Inflammatory macrophage (primary cell): ENCODE measurements around the gene FABP6.
A peak's percentile ranks its signal among the peaks of the same experiment; 100 is the strongest.
"Not testable (repeated sequence)": the region's sequence is repeated elsewhere in the genome, so short reads cannot be mapped to it uniquely, and the experiment has no call there.

Experiments used
- DNase-seq, 2 donors: peaks; one replicate each; pipeline ENCODE4 v3.0.0-alpha.2; 2020 to 2022

Gene FABP6

DNA sequence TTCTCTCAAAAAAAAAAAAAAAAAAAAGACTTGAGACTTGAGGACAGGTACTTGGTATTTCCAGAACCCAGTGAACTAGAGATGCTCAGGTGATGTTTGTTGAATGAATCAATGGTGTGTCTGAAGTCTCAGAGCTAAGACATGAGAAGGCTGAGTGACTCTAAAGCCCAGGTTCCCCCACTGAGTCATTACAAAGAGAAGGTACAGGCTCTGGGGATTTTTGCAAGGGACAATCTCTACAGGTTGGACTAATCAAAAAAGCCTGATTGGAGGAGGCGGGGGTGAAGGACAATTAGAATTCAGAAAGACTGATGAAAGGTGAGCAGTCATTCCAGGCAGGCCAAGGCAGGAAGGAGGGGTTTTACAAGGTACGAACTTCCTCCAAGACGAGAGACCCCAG lies 8.2 kb upstream of the FABP6 start:
- DNase-seq: no peak

DNA sequence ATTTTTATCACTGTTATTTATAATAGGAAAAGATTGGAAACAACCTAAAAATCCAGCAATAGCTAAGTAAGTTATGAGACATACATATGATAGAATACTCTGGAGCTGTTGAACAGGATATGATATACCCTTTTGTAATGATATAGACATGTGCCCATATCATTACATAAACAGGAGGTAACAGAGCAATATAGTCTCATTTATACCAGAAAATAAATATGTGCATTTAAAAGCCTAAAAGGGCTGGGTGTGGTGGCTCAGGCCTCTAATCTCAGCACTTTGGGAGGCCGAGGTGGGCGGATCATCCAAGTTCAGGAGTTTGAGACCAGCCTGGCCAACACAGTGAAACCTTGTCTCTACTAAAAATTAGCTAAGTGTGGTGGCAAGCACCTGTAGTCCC lies 2.3 kb upstream of the FABP6 start:
- DNase-seq: no peak

DNA sequence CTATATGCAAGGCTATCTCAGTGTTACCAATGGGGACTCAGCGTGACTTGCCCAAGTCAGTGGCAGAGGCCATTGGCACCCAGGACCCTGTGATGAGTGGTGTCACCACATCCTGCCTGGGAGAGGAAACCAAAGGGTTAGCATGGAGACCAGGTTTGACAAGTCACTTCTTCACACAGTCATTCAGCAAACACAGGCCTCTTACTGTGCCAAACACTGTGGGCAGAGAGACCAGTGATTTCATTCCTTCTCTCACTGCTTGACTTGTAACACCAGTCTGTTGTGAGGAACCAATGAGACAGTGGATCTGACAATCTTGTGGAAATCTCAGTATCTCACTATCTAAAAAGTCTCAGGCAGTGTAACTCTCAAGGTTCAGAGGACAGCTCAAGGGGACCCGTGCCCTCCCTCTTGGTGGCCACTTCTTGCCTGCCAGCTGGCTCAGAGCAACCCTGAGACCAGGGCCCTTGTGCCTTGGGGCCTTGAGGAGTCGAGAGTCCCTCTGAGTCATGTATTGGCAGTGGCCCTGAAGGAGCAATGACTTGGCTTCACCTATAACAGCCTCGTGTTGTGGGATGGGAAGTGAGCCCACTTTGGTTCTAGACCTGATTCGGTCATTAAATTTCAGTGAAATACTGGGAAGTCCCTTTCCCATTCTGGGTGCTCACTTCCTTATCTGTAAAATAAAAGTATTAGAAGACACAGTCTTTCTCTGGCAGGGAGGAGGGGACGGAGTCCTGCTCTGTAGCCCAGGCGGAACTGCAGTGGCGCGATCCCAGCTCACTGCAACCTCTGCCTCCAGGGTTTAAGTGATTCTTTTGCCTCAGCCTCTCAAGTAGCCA lies 1.6 kb downstream of the FABP6 start:
- peak; percentile 78 to 90 for DNase-seq

DNA sequence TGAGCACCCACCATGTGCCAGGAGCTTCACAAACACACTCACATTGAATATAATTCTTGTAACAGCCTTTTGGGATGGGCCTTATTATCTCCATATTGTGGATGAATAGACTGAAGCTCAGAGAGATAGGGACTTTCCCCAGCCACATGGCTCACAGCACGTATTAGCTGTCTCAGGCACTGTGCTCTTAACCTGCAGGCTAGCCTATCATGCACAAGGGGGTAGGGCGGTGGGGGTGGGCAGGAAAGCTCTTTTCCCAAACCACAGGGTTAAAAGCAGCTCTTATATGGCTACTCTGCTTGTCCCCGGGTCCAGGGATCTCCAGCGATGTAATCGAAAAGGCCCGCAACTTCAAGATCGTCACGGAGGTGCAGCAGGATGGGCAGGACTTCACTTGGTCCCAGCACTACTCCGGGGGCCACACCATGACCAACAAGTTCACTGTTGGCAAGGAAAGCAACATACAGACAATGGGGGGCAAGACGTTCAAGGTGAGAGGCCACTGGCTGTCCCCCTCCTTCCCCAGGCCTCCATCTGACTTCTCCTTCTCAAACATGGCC lies 2.6 kb downstream of the FABP6 start:
- DNase-seq: no peak

DNA sequence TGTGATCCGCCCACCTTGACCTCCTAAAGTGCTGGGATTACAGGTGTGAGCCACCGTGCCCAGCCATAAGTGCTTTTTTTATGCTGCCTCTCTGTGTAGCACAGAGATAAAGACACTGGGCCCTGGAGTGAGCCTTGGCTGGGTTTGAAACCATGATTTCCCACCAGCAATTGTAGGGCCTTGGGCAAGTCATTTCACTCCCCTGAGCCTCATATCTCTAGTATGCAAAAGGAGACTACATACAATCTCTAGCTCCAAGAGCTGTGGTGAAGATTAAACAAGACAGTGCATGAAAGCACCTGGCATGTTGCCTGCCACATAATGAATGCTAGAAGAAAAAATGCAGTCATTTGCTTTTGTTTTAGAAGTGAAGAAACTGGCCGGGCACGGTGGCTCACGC lies 3.9 kb downstream of the FABP6 start:
- DNase-seq: no peak

DNA sequence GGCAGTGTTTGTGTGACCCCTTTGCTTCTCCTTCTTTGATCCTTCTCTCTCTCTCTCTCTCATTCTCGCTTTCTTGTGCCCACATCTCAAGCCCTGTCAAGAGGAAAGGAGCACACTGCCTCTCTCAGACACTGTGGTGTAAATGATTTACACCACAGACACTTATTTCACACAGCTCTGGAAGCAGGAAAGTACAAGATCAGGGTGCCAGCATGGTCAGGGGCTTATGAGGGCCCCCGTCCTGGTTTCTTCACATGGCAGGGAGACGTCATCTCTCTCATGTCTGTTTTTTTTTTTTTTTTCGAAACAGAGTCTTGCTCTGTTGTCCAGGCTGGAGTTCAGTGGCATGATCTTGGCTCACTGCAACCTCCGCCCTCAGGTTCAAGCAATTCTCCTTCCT lies 6.4 kb downstream of the FABP6 start:
- DNase-seq: no peak

DNA sequence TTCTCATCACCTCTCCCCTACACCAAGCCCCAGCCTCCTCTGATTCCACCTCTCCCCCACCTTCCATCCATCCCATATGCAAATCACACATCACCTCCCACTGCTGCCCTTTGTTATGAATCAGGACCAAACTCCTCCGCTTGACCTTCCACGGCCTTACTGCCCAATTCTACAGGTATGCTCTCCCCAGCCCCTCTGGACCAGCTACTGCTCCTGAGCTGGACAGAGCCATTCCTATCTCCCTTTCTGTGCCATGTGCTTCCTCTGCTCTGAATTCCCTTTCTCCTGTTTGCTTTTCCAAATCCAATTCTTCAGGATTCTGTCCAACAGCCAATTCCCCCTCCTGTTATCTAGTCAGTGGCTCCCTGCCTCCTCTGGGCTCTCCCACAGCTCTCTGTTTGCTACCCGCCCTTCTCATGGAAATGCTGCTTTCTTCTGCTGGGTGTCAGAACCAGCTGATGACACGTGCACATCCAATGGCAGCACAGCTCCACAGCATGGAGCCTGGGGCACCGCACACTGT lies 8.3 kb downstream of the FABP6 start:
- no peak for DNase-seq

DNA sequence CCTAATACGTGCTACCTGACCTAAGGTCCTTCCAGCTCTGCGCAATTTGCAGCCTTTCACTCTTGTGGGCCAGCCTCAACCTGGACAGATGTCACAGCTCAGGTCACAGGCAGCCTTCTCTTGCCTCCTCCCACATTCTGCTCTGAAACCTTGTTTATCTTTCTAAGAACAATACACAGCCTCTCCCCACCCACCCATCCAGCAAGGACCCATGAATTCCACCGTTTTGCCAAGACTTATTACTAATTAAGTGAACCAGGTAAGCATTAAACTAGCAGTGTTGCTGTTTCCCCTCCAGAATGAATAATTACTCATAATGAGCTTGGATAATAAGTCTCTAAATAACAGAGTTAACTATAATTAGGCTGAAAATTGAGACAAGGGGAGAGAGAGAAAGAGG lies 11.0 kb downstream of the FABP6 start:
- DNase-seq: no peak

DNA sequence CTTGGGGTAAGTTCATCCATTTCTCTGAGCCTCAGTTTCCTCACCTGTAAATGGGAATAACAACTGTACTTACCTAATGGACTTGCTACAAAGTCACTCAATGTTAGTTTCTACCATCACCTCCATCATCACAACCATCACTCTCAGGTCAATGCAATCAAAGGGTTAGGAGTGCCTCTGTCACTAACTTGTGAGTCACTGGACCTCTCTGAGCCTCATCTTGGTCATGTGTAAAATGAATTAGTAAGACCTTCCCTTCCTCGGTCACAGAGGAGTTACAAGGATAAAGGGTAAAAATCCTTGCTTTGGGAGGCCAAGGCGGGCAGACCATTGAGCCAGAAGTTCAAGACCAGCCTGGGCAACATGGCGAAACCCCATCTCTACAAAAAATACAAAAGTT lies 12.8 kb downstream of the FABP6 start:
- no peak for DNase-seq

DNA sequence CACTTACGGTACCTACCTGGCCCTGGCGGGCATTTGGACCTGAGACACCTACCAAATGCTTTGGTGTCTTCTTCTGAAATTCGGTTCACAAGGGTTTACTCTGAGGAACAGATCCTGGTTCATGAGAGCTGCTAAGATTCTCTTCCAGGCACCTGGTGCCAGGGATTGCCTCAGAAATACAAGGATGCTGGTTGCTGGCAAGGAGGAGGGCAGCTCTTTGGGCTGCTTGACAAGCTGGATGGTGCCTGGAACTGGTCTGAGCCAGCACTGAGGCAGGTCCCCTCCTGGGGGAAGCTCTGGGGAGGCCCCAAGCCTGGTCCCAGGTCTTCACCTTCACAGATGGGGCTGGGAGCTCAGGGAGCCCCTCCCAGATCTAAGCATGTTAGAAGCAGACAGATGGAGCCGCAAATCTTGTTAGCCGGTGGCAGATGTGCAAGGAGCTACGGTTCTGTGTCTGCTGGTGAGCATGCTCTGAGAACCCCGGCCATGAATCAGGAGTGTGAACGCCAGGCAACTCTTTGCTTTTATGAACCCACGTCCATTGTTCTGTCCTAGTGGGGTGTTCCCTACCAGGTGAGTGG lies 16.3 kb downstream of the FABP6 start:
- no peak for DNase-seq

DNA sequence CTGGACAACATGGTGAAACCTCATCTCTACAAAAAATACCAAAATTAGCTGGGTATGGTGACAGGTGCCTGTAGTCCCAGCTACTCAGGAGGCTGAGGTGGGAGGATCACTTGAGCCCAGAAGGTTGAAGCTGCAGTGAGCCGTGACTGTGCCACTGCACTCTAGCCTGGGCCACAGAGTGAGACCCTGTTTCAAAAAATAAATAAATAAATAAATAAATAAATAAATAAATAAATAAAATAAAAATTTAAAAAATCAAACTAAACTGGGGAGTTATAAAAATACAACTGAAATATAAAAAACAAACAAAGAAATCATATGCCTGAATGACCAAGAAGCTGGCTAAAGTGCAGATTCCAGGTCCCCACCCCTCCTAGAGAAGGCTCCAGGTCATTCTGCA lies 20.3 kb downstream of the FABP6 start:
- DNase-seq: not testable (repeated sequence)

DNA sequence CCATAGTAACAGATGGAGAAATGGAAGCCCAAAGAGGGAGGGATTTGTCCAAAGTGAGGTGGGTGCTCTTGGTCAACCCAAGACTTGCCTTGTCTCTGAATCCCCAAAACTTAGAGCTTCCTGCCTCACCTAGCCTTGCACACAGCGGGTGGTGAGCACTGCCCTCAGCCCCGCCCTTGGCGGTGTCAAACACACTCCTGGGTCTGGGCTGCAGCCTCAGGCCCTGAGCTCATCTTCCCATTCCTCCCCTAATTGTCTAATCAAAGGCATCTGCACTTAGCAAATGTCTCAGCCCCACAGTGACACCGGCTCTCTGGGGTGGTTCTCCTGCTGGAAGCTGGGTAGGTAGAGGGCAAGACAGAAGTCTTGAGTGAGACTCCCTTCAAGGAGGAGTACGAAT lies 20.9 kb downstream of the FABP6 start:
- no peak for DNase-seq

DNA sequence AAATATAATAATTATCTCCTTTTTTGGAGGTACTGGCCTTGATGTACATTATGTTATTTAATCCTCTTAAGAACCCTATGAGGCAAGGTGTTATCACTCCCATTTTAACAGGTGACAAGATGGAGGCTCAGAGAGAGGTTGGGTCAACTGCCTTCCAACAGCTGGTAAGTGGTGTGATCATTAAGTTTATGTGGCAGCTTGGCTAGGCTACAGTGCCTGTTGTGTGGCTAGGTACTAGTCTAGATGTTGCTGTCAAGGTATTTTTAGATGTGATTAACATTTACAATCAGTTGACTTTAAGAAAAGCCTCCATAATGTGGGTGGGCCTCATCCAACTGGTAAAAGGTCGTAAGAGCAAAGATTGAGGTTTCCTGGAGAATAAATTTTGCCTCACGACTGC lies 21.5 kb downstream of the FABP6 start:
- no peak for DNase-seq

DNA sequence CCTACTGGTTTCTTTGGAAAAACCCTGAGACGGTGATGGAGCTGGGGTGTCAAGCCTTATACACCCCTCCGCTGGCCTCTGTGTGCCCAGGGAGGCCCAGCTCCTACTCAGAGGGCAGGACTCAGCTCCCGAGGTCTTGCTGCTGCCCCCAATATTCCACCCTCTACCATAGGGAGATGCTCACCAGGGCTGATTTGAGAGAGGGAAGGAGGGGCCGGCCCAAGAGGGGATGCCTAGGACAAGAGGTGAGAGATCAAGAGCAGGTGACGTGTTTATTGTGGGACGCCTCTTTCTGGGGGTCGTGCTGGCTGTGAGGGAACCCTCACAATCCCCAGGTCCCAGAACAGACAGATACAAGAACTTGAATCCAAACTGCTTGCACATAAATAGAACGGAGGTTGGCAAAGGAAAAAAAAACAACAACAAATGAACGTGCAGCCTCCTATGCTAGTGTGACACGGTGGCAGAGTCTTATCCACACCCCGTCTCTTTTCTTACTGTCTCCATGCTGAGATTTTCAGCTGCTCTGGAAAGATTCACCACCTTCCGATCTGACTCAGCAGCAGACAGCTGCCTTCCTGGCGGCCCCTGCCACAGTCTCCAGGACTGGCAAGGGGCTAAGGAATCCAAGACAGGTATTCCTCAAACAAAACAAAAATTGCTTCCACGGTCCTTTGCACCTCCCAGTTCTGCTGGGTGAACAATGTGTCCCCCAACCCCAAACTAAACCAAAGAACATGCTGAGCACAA lies 22.3 kb downstream of the FABP6 start:
- DNase-seq: no peak

DNA sequence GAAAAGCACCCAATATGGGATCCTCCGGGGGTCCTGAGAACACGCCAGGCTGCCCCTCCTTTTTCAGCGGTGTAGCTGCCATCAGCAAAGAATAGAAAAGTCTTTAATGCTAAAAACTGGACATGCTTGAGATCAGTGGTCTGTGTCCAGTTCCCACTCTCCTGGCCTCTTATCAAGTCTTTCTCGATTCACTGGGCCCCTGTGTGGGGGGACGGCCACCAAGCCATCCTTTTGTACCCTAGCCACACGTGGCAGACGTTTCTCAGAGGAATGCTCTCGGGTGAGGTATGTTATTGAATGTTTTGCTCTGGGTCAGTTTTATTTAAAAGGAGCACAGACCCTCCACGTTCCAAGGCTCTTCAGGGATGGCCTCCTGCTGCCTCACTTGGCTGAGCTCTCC lies 23.6 kb downstream of the FABP6 start:
- no peak for DNase-seq

DNA sequence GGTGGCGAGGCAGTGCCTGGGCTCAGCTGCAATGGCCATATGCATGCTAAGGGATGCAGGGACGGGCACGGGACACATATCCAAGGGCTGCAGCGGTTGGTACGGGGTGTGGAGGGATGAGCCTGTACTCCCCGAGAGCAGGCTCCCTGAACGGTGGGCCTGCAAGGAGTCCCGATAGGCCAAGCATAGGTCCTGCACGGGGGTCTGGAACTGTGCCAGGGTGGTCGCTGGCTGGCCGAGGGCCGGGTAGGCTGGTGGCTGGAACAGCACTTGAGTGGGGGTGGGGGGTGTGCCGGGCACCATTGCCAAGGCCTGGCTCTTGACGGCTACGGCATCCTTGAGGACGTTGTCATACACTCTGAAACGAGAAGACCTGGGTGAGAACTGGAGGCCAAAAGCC lies 24.1 kb downstream of the FABP6 start:
- no peak for DNase-seq

DNA sequence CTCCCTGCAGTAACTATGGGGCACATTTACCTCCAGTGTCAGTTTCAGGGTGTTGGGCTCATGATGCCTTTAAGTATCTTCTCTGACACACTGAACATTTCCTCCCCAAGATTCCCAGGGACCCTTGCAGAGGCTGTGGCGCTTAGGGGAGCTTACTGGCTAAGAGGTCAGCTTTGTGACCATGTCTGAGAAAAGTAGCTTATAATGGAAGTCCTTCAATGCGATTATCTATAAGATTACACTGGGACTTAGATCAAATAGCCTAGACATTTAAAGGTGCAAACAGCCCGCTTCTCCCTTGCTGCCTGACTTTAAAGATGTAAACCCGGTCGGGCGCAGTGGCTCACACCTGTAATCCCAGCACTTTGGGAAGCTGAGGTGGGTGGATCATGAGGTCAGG lies 25.4 kb downstream of the FABP6 start:
- DNase-seq: no peak

DNA sequence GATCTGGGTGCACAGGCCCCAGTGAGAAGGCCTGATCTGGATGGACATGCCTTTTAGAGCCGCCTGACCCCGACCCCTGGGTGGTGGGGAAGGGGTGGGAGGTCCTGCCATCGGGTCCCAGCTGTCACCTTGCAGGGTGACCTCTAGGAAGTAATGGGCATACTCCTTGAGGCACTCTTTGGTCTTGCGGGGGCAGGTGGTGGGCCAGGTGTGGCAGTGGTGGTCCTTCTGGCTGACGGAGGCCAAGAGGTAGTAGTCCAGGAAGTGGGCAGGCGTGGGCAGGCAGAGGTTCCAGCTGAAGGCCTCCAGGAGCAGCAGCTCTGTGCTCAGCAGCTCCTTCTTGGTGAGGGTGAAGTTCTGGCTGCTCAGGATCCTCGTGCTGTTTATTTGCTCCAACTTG lies 30.0 kb downstream of the FABP6 start:
- DNase-seq: no peak

DNA sequence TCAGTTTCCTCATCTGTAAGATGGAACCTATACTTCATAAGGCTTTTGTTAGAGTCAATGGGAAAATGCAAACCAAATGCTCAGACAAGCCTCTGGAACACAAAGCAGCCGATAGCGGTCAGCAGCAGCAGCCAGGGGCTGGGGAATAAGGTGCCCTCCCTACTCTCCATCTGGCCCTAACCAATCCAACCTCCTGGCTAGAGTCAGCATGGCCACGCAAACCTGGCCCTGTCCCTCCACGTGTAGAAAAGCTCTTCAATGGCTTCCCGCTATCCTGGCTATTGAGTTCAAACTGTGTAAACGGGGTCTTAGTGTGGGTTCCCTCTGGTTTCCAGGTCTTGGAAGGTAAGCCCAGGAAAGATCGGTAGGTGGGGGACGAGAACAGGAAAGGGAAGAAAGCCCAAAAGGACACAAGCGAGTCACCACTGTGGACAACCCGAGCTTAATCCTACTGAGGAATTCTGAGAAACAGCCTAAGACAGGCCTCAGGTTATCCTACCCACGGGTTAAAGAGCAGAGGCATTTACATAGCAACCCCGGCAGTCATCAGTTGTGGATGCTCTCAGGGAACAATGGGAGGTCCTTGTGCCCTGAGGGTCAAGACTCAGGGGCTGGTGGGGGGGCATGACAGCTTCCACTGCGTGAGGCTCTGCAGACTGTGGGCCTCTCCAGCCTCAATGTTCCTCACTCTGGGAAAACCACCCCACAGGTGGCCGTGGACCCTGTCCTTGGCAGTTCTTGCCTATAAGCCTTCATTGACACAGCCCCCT lies 30.9 kb downstream of the FABP6 start:
- DNase-seq: no peak

DNA sequence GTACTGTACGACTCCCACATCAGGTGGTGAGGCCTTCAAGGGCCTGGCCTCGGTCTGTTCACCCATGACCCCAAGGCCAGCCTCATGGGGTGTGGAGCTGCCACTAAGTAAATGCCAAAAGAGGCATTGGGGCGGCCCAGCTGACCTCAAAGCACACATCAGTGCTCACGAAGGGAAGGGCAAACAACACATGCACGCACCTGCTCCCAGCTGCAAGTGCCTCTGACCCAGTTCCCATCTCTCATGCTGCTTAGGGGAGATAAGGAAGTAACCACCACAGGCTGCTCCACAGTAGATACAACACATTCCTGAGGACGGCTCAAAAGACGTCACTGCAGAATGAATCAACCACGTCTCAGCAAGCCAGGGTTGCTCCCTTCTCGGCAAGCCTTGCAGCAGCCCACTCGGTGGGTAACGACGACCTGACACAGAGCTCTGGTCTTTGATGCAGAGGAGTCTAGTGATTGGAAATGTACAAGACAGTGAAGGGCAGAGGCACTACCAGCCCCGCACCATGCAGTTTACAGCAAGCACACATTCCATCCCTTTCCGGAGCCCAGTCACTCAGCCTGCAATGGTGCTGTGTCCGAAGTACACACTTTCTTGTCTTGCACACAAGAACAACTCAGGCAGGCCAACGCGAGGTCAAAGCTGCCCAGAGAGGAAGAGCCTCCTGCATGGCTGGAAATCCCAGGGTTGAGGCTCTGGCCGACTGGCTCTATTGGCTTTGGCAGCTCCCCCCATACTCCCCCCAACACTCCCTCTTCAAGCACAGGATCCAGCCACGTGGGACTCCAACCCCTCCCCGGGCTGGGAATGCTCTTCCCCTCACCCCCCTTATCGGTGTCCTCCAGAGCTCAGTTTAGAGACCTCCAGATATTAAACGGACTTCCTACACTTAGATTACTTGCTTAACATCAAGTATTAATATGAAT lies 31.8 kb downstream of the FABP6 start:
- DNase-seq: peak; percentile 13 to 49
